Activated CD8-positive, alpha-beta memory T cell treated with anti-CD3 and anti-CD28 coated beads, Interleukin-2, amount 50 U/mL, for 1 hour (primary cell): ENCODE measurements around the gene PSMG4.

Experiments
- DNase-seq: peaks from one replicate; pipeline ENCODE4 v3.0.0-alpha.2; 2020; ENCODE audit errors: extremely low read depth

The PSMG4 gene

DNA sequence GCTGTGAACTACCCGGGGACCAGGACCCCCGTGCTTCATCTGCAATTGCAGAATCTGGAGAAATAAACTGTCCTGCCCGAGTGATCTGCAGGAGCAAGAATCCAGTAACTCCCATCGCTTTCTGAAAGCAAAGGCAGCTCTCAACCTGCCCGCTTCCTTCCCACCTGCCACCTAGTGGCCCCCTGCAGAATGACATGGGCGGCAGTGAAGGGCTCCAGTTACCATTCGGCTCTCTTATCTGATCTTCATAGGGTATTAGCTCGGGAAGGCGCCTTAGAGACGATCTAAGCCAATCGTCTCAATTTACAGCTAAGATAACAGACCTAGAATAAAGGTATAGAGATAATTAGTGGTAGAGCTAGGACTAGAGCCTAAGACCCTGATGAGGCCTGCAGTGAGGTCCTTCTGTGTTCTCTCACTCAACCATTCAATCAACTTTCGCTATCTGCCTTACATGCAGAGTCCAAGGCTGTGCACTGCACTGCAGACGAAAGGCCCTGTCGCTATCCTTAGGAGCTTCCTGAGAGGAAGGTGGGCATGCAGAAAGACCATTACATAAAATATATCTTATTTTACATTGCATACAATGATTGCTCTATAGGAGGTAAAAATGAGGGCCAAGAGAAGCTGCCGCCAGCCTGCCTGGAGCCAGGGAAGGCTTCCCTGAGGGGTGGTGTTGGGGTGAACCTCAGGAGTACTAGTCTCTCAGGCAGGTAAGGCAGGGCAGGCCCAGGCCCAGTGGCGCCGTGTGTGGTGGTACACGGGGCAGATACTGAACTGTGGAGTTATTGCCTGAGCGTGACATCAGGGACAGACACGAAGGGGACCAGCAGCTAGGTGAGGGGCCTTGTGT is 7.1 kb upstream of the PSMG4 start:
- DNase-seq = peak; percentile 31

DNA sequence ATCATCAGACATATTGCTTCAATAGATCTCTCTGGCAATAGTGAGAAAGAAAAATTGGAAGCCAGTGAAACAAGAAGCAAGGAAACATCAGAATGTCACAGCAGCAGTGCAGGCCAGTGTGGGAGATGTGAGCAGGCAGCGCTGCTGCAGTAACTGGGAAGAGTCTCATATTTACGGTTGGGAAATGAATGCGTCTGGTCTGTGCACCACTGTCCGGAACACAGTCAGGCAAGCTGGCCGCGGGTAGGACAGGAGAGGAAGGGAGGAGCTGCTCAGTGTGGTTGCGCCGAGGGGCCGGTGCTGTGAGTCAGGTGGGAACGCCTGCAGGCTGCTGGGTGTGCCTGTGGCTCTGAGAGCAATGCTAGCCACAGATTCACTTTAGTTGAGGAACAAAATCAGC is 6.4 kb upstream of the PSMG4 start:
- no peak for DNase-seq

DNA sequence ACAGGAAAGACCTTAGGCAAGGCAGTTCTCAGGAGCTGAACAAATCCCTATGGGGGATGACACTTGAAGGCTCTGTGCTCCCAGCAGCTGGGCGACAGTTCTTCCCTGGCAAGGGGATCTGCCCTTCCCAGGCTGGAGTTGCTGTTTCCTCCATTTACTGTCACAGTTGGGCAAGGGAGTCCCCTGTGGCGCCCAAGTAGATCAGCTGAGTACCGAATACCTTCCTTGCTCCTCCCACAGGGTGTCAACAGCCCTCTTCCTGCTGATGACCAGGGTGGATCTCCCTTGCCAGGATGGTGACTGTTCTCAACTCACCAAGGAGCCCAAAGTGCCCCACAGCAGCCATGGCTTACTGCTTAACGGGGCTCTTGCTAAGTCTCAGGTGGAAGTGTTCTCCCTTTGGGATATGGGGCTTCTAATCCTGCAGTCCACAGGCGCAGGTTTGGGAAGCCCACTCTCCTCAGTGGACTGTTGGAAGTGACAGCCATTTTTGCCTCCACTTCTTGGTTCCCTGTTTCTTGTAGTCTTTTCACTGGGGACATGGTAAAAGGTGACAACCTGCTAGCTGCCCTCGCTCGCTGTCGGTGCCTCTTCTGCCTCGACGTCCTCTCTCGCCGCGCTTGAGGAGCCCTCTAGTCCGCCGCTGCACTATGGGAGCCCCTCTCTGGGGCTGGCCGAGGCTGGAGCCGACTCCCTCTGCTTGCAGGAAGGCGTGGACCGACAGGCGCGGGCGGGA is 5.7 kb upstream of the PSMG4 start:
- no peak for DNase-seq

DNA sequence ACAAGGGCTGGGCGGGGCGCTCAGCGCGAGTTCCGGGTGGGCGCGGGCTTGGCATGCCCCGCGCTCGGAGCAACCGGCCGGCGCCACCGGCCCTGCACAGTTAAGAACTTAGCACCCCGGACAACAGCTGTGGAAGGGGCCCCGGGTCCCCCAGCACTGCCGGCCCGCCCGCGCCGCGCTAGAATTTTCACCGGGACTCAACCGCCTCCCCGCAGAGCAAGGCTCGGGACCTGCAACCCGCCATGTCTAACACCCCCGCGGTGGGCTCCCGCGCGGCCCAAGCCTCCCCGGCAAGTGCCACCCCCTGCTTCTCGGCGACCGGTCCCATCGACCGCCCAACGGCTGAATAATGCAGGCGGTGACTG is 5.2 kb upstream of the PSMG4 start:
- no peak for DNase-seq

DNA sequence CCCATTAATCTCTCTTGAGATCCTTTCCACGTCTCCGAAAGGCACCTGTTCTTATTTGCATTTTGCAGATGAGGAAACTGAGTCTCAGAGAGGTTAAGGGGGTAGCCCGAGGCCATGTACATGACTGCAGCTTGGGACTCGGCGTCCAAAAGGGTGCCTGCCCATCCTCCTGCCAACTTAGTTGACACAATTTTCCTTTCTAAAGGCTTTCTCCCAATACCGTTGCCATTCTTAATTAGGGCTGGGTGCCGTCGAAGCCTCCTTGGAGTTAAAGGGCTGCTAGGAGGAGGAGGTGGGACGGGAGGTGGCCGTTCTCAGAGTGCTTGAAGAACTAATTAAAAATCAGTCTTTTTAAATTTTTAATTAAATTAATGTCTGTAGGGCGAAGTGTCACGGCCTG is 546 bp upstream of the PSMG4 start:
- DNase-seq = no peak

DNA sequence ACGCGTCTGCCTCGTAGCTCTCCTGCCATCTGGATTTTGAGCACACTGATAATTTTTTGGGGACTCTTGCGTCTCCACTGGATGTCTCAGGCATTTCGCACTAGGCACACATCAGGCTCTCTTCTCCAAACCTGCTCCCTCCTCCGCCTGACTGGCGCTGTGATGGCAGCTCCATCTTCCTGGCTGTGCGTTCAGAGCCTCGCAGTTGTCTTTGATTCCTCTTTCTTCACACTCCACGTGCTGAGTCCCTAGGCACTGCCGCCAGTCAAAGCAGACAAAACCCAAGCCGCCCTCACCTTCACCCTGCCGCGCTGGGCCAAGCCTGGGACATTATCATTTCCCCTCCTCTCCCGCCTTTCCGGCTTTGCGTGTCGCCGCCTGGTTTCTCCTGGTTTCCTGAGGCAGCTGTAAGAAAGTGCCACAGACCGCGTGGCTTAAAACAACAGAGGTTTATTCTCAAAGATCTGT is 778 bp downstream of the PSMG4 start:
- DNase-seq = no peak

DNA sequence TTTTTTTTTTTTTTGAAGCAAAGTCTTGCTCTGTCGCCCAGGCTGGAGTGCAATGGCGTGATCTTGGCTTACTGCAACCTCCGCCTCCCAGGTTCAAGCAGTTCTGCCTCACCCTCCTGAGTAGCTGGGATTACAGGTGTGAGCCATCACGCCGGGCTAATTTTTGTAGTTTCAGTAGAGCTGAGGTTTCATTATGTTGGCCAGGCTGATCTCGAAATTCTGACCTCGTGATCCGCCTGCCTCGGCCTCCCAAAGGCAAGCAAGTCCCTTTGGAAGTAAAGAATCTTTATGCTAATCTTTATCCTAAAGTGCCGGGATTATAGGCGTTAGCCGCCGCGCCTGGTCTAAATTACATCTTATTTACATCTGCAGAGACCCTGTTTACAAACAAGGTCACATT is 1.5 kb downstream of the PSMG4 start:
- DNase-seq = no peak

DNA sequence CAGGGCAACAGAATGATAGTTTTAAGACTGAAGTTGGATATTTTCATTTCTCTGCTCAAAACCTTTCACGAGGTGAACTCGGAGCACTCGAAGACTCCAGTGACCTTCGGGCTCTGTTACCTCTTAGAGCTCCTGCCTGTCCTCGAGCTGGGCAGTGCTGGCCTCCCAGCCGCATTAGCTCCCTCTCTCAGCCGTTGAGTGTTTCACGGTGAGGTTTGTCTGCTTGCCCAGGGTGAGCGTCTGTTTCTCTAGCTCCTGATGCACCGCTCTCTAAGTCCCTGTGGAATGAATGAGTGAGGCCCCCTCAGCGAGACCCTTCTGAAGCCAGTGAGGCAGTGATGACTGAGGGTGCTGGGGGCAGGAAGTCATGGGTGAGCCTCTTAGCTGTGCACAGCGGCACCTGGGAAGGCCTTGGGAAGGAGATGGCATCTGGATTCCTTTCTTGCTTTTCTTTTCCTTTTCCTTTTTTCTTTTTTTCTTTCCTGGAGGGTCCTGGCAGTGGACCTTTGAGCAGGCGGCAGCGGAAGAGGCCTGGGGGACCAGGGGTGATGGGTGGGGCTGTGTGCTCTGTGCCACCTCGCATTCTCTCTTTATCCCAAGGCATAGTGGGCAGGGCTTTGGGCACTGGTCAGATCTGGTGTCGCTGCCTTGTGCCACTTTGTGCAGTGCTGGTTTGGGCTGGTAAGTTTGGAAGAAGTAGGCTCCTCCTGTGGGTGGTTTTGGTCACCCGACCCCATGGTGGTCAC is 2.2 kb downstream of the PSMG4 start:
- no peak for DNase-seq

DNA sequence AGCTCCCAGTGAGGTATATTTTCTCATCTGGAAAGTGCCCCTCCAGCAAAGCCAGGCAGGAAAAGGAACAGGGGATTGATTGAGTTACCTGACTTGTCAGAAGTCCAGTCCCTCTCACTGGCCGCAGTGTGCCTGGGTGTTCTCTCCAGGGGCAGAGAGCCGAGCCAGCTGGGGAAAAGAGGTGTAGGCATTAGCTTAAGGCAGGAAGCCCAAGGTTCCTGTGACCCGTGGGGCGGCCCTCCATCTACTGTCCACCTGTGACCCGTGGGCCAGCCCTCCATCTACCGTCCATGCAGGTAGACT is 2.7 kb downstream of the PSMG4 start:
- DNase-seq = no peak

DNA sequence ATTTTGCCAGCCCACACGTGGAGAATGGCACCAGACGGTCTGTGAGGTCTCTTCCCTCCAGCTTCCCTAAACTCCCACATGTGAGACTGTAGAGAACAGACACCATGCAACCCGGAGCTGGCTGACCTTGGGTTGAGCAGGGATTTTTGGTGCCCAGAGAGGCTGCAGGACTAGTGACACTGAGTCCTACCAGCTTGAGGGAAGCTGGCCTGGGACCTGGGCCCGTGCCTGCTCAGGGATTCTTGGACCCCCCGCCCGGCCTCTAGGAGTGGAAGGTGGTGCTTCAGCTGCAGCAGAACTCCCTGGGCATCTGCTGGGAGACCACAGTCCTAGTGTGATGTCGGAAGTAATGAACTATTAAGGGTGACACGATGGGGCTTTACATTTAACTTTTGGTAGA is 3.2 kb downstream of the PSMG4 start:
- no peak for DNase-seq

DNA sequence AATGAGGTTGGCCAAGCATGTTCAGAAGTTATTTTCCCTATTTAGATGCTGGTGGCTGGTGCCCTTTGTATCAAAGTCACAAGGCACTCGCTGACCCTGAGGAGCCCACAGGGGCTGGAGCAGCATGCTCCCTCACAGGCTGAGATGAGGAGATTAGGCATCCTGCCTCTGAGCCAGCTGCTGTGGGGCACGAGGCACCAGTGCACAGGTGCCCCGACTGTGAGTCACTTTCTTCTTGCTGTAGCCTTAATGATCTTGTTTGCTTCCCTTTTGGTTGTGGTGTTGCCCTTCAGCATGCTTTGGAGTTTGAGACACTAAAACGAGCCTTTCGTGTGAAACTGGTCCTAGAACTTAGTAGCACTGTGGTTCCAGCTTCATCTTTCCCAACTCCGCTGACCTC is 4.3 kb downstream of the PSMG4 start:
- DNase-seq = no peak

DNA sequence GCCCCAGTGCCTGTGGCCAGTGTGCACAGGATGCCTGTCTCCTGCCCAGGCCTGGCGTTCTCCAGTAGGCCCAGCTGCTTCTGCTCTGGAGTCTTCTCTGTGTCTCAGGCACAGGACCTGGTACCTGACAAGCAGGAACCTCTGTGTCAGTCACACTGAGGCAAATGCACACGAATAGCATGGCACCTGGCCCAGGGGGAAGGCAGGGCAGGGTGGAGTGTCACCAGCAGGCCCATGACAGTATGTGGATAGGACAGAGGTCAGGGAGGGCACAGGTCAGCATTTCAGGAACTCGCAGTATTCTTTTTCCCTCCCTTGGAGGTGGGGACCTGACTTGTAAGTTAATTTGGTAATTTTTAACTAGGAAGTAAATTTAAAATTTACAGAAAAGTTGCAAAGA is 5.6 kb downstream of the PSMG4 start:
- no peak for DNase-seq

DNA sequence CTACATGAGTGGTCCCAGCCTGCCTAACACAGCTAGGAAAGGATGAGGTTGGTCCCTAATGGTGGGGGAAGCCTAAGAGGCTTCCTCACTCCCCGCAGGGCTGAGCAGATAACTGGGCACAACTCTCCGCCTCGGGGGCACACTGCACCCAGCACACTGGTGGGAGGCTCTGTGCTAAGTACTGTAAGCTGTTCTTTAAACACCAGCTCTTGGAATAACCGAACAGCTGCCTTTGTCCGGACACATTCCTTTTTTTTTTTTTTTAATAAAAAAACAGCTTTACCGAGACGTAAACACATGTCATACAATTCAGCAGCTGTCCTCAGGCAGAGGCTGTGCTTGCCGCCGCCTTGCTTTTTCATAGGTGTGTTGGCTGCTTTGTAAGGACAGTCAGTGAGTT is 6.9 kb downstream of the PSMG4 start:
- no peak for DNase-seq

DNA sequence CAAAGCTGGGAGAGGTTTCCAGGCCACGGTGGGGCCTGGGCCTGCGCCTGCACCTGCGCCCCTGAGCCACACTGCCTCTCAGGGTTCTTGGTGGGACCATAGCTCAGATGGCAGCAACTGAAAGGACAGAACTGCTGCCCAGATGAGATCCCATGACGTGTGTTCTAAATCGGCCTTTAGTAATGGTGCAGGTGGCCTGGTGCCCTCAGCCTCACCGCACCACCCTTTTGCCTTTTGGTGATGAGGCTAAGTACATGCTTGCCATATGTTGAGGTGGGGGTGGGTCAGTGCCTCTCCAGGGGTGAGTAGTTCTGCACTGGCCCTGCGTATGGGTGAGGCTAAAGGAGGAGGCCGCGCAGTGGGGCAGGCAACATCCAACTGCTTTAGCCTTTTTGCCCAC is 7.4 kb downstream of the PSMG4 start:
- DNase-seq = no peak

DNA sequence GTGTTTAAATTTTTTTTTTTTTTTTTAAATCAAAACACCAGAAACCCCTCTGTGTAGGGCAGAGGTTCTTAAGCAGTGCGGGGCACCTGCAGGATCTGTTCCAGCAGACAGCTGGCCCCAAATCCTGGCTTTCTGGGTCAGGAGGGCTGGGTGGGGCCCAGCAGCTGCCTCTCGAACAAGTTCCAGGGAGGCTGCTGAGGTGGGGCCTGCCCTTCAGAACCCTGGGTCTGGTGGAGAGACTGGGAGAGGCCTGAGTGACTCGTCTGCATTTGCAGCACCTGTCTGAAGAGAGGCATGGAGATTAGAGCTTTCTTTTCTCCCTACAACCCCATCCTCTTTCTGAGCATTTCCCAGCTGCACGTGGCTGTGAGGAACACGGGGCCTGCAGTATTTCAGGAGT is 8.4 kb downstream of the PSMG4 start:
- no peak for DNase-seq

DNA sequence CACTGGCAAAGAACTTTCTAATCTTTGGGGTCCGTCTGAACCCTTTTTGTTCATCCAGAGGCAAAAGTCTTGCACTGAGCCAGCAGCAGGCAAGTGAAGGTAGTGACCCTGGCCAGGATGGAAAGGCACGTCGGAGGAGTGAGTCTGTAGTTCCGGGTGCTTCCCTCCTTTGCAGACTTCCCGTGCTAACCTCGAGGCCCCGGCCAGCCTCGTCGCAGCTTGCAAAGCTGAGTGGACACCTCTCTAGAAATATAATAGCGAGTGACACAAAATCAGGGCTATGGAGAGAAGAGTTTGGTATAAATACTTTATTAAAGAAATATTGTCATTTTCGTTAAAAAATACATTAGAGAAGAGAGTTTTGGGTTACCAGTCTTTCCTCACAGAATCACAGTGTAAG is 9.9 kb downstream of the PSMG4 start:
- DNase-seq = no peak

DNA sequence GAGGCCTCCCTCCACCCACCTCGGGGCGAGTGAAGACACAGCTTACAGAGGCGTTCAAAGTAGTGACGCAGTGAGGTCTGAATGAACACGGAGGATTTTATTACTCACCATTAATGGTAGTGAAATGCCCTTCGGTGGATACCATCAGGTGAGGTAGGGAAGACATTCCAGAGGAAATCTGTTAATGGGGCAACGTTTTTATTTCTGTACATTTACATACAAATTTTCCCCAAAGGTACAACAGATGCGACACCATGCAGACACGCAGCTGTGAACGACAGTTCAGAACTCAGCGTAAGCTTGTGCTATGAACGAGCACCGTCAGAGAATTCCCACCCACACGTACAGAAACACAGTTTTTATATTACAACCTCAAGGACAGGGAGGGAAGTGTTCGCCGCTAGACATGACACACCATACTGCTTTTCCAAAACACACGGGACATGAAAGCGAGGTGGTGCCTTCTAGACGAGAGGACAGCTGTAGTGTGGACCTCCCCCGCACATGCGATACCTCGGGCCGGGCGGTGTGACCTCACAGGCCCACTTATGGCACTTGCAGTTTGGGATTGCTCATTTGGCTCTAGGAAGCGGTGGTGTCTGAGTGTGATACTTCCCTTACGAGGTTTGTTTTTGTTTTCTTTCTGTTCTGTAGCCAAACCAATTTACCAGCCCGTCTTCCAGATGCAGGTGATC is 10.7 kb downstream of the PSMG4 start:
- no peak for DNase-seq

DNA sequence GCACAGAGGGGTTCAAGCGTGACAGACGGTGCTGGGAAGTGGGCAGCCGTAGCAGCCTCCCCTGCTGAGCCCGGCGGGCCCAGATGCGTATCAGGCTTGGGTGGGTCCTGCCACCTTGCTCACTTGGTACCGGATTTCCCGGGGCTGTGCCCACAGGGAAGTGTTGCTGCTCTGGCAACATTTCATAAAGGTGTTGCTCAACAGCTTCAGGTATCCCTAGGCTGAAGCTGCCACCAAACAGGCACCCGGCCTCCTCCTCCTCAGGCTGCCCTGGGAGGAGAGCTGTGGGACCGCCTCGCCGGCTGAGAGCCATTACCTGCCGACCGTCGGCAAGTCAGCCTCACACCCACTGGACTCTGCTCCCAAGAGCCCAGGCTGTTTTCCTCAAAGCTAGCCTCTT is 11.5 kb downstream of the PSMG4 start:
- no peak for DNase-seq

DNA sequence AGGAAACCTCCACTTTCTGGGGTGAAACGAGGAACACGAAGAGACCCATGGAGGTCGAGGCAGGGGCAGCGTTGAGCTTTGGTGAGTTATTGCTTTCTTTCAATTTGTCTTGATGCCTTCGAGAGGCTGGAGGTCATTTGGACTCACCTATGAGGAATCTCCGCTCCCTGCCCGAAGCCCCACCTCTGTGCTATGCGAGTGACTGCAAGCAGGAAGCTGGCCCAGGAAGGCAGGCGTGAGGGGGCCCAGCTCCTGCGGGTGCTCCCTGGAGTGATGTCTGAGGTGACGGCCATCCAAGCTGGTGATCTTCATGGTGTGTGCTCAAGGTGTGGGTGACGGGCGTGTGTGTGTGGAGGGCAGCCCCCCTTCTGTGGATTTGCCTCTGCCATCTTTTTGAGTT is 13.0 kb downstream of the PSMG4 start:
- no peak for DNase-seq

DNA sequence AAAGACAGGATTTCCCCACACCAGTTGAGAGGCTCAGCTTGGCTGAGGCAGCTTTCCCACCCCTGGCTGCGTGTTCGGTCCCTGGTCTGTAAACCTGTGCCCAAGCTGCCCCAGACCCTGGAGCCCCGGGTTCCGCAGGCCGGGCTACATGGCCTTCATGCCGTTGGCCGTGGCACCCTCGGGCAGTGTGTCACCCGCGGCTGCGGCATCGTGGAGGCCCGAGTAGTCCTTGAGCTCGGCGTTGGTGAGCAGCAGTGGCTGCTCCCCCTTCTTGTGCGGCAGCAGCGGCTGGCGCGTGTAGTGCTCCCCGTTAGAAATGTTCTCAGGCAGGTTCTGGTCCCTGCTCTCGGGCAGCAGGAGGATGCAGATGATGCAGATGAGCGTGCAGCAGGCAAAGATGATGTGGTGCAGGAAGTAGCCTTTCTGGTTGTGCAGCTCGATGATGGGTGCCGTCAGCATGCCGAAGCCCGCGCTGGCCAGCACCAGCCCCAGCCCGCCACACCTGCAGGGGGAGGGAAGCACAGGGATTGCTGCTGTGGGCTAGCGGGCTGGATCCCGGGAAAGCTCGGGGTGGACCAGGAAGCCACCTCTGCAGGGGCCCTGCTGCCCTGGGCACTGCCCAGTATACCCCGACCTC is 14.3 kb downstream of the PSMG4 start:
- DNase-seq = no peak

DNA sequence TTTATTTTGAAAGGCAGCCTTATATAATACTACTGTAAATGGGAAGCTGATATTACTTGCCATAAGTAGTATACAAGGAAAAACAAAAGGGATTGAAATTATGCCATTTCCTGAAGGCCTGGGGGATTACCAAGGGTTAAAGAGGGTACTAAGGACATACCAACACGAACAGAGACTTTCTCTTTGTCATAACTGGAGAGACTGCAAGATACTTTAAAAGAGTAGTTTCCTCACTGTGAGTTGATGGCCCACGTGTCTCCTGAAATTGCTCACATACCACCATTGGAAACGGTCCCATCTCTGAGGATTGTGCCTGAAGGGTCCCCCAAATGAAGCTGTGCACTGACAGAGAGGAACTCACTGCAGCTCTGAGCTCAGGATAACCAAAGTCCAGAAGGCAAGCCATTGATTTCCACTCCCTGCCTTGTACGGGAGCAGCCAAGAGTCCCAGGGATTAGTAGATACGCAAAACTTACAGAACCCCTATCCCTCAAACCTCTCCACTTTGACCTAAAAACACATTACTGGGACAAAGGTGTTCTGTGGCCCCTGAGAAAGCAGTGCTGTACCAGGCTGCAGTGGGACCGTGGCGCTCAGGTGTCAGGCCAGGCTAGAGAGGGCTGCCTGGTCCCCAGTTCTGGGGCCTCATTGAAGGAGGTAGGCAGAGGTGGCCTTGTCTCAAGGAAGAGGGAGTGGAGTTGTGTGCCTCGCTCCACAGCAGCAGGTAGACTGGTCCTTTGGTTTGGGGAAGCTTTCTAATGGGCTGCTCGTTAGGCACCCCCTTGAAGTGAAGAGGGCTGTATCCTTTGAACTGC is 15.2 kb downstream of the PSMG4 start:
- DNase-seq = no peak
